CD4-positive, alpha-beta memory T cell (primary cell): ENCODE data around the gene PTPRM. TPM values are rescaled to one million over a fixed set of nuclear protein-coding genes. Genes with fewer than 3 reads are reported as not detected.

Source experiments
- CTCF ChIA-PET: fragments of 350-600 bp; sonication (Branson Sonifier 250); formaldehyde crosslinking; loops from one replicate; lab custom pipeline; 2021; ENCODE audit warnings: inconsistent platforms; ENCODE audit not compliant: partially characterized antibody; lab: Charles Lee
- POLR2A ChIA-PET: fragments of 350-600 bp; sonication (Branson Sonifier 250); formaldehyde crosslinking; loops from one replicate; lab custom pipeline; 2021; ENCODE audit not compliant: partially characterized antibody; lab: Charles Lee
- DNase-seq, 5 donors: peaks; one replicate each; pipeline versions ENCODE4 v3.0.0 to v3.0.0-alpha.2; 2020 to 2022; ENCODE audit warnings: mixed read lengths in 1 of 5
- H3K27ac ChIP-seq: one replicate; pipeline ENCODE4 v1.7.0; 2013; ENCODE audit warnings: low read depth, low read length
- H3K27me3 ChIP-seq: 2 replicates; pipeline ENCODE4 v1.7.0; 2013; ENCODE audit warnings: mild to moderate bottlenecking, low read length, moderate library complexity; ENCODE audit not compliant: insufficient read depth
- H3K36me3 ChIP-seq: 2 replicates; pipeline ENCODE4 v1.7.0; 2013; ENCODE audit warnings: mild to moderate bottlenecking, low read length, moderate library complexity; ENCODE audit not compliant: insufficient read depth
- H3K4me1 ChIP-seq: 2 replicates; pipeline ENCODE4 v1.7.0; 2013; ENCODE audit warnings: mild to moderate bottlenecking, low read length, moderate library complexity; ENCODE audit not compliant: insufficient read depth
- H3K4me3 ChIP-seq, 2 donors: one replicate each; pipeline ENCODE4 v1.7.0; 2013; ENCODE audit warnings: low read length in 2 of 2, mild to moderate bottlenecking in 1 of 2
- H3K9me3 ChIP-seq, 2 donors: one replicate each; pipeline ENCODE4 v1.7.0; 2013; ENCODE audit warnings: low read length in 2 of 2, control low read depth in 1 of 2; ENCODE audit not compliant: control insufficient read depth in 1 of 2
- H3K27ac Mint-ChIP-seq, 7 donors: one replicate each; pipeline ENCODE4 v1.8.0; 2020 to 2021; ENCODE audit warnings: mixed read lengths in 7 of 7, mild to moderate bottlenecking in 6 of 7, inconsistent platforms in 3 of 7, moderate library complexity in 3 of 7
- H3K27me3 Mint-ChIP-seq, 2 donors: one replicate each; pipeline ENCODE4 v1.8.0; 2020 to 2021; ENCODE audit warnings: mixed read lengths in 2 of 2
- H3K36me3 Mint-ChIP-seq, 2 donors: one replicate each; pipeline ENCODE4 v1.8.0; 2020 to 2021; ENCODE audit warnings: mixed read lengths in 2 of 2, inconsistent platforms in 1 of 2, mild to moderate bottlenecking in 1 of 2
- H3K4me1 Mint-ChIP-seq, 4 donors: one replicate each; pipeline ENCODE4 v1.8.0; 2020 to 2021; ENCODE audit warnings: mixed read lengths in 4 of 4, mild to moderate bottlenecking in 1 of 4
- H3K4me3 Mint-ChIP-seq, 8 donors: one replicate each; pipeline ENCODE4 v1.8.0; 2020 to 2021; ENCODE audit warnings: mixed read lengths in 8 of 8, mild to moderate bottlenecking in 7 of 8, moderate library complexity in 6 of 8, inconsistent platforms in 3 of 8
- H3K9me3 Mint-ChIP-seq, 8 donors: one replicate each; pipeline ENCODE4 v1.8.0; 2020 to 2021; ENCODE audit warnings: mixed read lengths in 8 of 8, mild to moderate bottlenecking in 5 of 8, inconsistent platforms in 3 of 8, moderate library complexity in 1 of 8
- intact Hi-C: fragments of 100-400 bp; cut with micrococcal nuclease; formaldehyde crosslinking; loops from one replicate; pipeline ENCODE4 v1.15.1; 2023
- polyA plus RNA-seq, 2 donors: library from polyadenylated mRNA; unstranded; fragments of 300-500 nt; fragmentation: Illumina TruSeq; gene quantifications; one replicate each; pipeline ENCODE4 v1.2.3, GENCODE V29; 2021
- total RNA-seq, 2 experiments: library from RNA; stranded (reverse); gene quantifications; one replicate each; pipeline ENCODE4 v1.2.3, GENCODE V29; 2021

Gene PTPRM
- total and polyA plus RNA-seq, 4 experiments from 2014 or later = 6.7 to 20.1 (median 12.9) TPM

DNA sequence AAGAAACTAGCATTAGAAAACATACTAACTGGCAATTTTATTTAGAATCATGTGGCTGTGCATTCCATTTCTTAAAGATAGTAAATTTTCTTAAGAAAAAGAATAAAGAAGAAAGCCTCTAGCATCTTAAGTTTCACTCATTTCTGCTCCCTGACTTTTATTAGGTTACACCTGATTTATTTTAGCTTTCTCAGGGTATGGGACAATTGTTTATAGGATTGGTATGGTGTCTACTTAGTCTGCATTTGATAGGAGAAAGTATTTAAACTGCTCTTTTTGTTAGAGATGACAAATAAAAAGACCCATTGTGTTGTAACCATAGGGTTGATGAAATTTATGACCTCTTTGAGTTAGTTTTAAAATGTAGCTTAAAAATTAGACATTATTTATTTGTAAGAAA lies 115.2 kb downstream of the PTPRM start:
- no peaks in the 10 kb centered on the region for H3K4me1 Mint-ChIP-seq
- no peak overlapping the region for H3K27ac Mint-ChIP-seq
- intact Hi-C loops = no loop called here
- Histone ChIP-seq H3K4me1 (no peaks in the 10 kb centered on the region), H3K27me3 (no peaks in the 10 kb centered on the region), H3K36me3 (no peaks in the 10 kb centered on the region), H3K4me3 (no peak overlapping the region), H3K9me3 (no peaks in the 10 kb centered on the region), H3K27ac (no peak overlapping the region)
- H3K9me3 Mint-ChIP-seq = peaks cover 0 to 5% (median 0%) of the 10 kb centered on the region in 8 donors
- H3K27me3 Mint-ChIP-seq = no peaks in the 10 kb centered on the region
- H3K4me3 Mint-ChIP-seq = no peak overlapping the region
- DNase-seq = no peak
- H3K36me3 Mint-ChIP-seq = no peaks in the 10 kb centered on the region
- CTCF ChIA-PET = no interaction called here
- POLR2A ChIA-PET = no interaction called here

DNA sequence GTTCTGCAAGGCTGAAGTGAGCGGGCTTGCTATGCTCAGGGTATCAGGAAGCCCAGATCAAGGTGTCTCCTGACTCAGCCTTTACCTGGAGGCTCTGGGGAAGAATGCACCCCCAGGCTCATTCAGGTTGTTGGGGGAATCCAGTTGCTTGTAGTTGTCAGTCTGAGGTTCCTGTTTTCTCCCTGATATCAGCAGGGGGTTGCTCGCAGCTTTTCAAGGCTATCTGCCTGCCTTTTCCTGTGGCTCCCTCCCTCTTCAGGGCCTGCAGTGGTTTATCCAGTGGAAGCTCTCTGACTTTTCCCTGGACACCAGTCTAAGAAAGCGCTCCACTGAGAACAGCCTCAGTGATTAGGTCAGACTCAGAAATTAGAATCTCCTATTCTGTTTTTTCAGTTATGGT lies 116.6 kb downstream of the PTPRM start:
- H3K4me1 ChIP-seq = no peaks in the 10 kb centered on the region
- H3K36me3 ChIP-seq = no peaks in the 10 kb centered on the region
- Mint-ChIP-seq H3K36me3 (no peaks in the 10 kb centered on the region), H3K4me3 (no peak overlapping the region), H3K27me3 (no peaks in the 10 kb centered on the region), H3K27ac (no peak overlapping the region), H3K4me1 (no peaks in the 10 kb centered on the region), H3K9me3 (peaks cover 0 to 5% (median 0%) of the 10 kb centered on the region in 8 donors)
- no peaks in the 10 kb centered on the region for H3K27me3 ChIP-seq
- no peak overlapping the region for H3K27ac ChIP-seq
- intact Hi-C loops = no loop called here
- no peak for DNase-seq
- no peak overlapping the region for H3K4me3 ChIP-seq
- no peaks in the 10 kb centered on the region for H3K9me3 ChIP-seq
- ChIA-PET POLR2A (no interaction called here), CTCF (no interaction called here)

DNA sequence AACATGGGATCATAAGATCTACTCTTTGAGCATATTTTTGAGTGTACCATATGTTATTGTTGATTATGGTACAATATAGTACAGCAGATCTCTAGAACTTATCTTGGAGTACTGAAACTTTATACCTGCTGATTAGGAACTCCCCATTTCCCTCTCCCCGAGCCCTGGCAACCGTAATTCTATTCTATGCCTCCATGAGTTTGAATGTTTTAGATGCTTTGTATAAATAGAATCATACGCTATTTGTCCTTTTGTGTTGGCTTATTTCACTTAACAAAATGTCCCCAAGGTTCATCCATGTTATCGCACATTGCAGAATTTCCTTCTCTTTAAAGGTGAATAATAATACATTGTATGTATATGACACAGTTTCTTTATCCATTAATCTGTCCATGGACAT lies 117.2 kb downstream of the PTPRM start:
- intact Hi-C loops = no loop called here
- ChIA-PET CTCF (no interaction called here), POLR2A (no interaction called here)
- Mint-ChIP-seq H3K27me3 (no peaks in the 10 kb centered on the region), H3K4me1 (no peaks in the 10 kb centered on the region), H3K36me3 (no peaks in the 10 kb centered on the region), H3K9me3 (peaks cover 0 to 5% (median 0%) of the 10 kb centered on the region in 8 donors), H3K27ac (no peak overlapping the region), H3K4me3 (no peak overlapping the region)
- H3K36me3 ChIP-seq = no peaks in the 10 kb centered on the region
- no peak overlapping the region for H3K27ac ChIP-seq
- no peaks in the 10 kb centered on the region for H3K27me3 ChIP-seq
- H3K9me3 ChIP-seq = no peaks in the 10 kb centered on the region
- no peaks in the 10 kb centered on the region for H3K4me1 ChIP-seq
- no peak overlapping the region for H3K4me3 ChIP-seq
- DNase-seq = no peak

DNA sequence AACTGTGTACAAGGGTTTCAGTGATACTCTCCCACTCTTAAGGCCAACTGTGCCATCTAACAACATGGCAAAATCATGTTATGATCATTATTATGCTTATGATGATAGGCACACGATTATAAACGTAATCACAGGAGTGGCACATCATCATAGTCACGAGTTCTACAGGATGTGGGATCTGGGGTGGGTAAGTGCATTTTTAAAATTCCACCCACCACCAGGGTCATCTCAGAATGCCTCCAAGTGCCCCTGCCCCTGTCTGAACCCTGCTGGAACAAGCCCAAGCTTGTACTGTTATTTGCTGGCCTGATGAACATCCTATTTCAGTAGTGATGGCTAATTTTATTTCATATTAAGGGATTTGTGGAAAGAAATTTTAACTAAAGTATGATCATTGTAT lies 117.8 kb downstream of the PTPRM start:
- ChIA-PET CTCF (no interaction called here), POLR2A (no interaction called here)
- H3K4me3 Mint-ChIP-seq = no peak overlapping the region
- Histone ChIP-seq H3K36me3 (no peaks in the 10 kb centered on the region), H3K9me3 (no peaks in the 10 kb centered on the region), H3K27ac (no peak overlapping the region), H3K4me3 (no peak overlapping the region), H3K27me3 (no peaks in the 10 kb centered on the region), H3K4me1 (no peaks in the 10 kb centered on the region)
- no peaks in the 10 kb centered on the region for H3K27me3 Mint-ChIP-seq
- no peak overlapping the region for H3K27ac Mint-ChIP-seq
- DNase-seq = no peak
- intact Hi-C loops = no loop called here
- no peaks in the 10 kb centered on the region for H3K36me3 Mint-ChIP-seq
- no peaks in the 10 kb centered on the region for H3K4me1 Mint-ChIP-seq
- peaks cover 0 to 4% (median 0%) of the 10 kb centered on the region in 8 donors for H3K9me3 Mint-ChIP-seq

DNA sequence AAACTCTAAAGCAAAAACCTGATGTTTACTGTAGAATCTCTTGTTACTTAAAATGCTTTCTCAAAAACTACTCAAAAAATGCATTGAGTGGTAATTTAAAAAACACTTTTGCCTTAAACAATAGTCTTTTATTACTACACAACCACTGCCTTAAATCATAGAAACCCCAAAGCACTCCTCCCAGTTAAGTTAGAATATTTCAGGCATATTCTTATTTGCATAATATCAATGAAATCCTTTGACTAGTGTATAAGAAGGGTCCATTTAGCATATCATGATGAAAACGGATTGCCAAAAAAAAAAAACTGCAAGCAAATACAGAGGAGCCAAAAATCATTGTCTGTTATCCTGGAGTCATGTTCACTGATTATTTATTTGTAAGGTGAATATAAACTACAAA lies 119.2 kb downstream of the PTPRM start:
- POLR2A ChIA-PET = no interaction called here
- H3K27ac ChIP-seq = no peak overlapping the region
- no peaks in the 10 kb centered on the region for H3K4me1 Mint-ChIP-seq
- H3K9me3 ChIP-seq = no peaks in the 10 kb centered on the region
- H3K36me3 Mint-ChIP-seq = no peaks in the 10 kb centered on the region
- H3K36me3 ChIP-seq = no peaks in the 10 kb centered on the region
- CTCF ChIA-PET = no interaction called here
- no peak overlapping the region for H3K27ac Mint-ChIP-seq
- no peak overlapping the region for H3K4me3 ChIP-seq
- no peaks in the 10 kb centered on the region for H3K4me1 ChIP-seq
- H3K9me3 Mint-ChIP-seq = no peaks in the 10 kb centered on the region
- no peak overlapping the region for H3K4me3 Mint-ChIP-seq
- intact Hi-C loops = no loop called here
- H3K27me3 Mint-ChIP-seq = no peaks in the 10 kb centered on the region
- no peaks in the 10 kb centered on the region for H3K27me3 ChIP-seq
- DNase-seq = no peak

DNA sequence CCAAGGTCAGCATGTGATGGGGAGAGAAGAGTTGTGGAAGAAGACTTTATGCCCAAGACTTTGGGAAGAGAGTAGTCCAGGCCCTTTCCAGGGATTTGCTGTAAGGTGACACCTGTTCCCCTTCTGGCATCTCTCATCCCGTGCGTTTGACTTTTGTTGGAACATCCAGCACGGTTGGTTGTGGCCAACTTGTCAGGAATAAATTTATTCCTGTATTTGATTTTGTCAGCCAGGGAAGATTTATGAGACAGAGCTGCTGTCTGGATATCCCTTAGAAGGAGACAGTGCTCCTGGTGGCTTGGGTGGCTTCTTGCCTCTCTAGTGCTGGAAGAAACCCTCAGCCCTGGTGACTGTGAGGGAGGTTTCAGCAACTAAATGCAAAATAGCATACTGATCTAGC lies 121.5 kb downstream of the PTPRM start:
- Mint-ChIP-seq H3K4me1 (no peaks in the 10 kb centered on the region), H3K27ac (no peak overlapping the region)

DNA sequence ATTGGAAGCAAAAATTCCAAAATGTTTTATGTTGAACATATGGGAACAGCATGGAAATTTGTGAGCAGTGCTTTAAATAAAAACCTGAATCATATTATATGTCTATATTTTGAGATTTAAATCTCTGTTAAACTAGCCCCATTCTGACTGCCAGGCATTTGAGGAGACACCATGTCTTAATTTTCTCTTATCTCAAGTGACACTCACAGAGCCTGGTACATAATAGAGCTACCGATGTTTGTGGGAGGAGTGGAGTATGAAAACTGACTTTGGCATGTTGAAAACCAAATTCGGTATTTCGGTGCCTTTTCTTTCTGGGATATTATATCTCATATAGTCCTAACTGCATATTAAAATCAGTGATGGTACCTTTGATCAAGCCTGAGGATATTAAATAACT lies 124.1 kb downstream of the PTPRM start:
- CTCF ChIA-PET = no interaction called here
- no peaks in the 10 kb centered on the region for H3K4me1 ChIP-seq
- H3K9me3 Mint-ChIP-seq = peaks cover 0 to 3% (median 0%) of the 10 kb centered on the region in 8 donors
- intact Hi-C loops = no loop called here
- H3K27me3 Mint-ChIP-seq = no peaks in the 10 kb centered on the region
- H3K36me3 Mint-ChIP-seq = no peaks in the 10 kb centered on the region
- H3K9me3 ChIP-seq = no peaks in the 10 kb centered on the region
- POLR2A ChIA-PET = no interaction called here
- no peak for DNase-seq
- no peak overlapping the region for H3K4me3 Mint-ChIP-seq
- H3K27me3 ChIP-seq = no peaks in the 10 kb centered on the region
- H3K27ac ChIP-seq = no peak overlapping the region
- no peak overlapping the region for H3K4me3 ChIP-seq
- no peaks in the 10 kb centered on the region for H3K36me3 ChIP-seq
- H3K4me1 Mint-ChIP-seq = no peaks in the 10 kb centered on the region
- no peak overlapping the region for H3K27ac Mint-ChIP-seq

More for the DNA sequence above, 121.5 kb downstream of the PTPRM start:
- peaks cover 0 to 3% (median 0%) of the 10 kb centered on the region in 8 donors for H3K9me3 Mint-ChIP-seq
- DNase-seq = no peak
- Histone ChIP-seq H3K36me3 (no peaks in the 10 kb centered on the region), H3K4me3 (no peak overlapping the region), H3K27me3 (no peaks in the 10 kb centered on the region), H3K4me1 (no peaks in the 10 kb centered on the region), H3K9me3 (no peaks in the 10 kb centered on the region), H3K27ac (no peak overlapping the region)
- H3K36me3 Mint-ChIP-seq = no peaks in the 10 kb centered on the region
- intact Hi-C loops = no loop called here
- CTCF ChIA-PET = no interaction called here
- POLR2A ChIA-PET = no interaction called here
- H3K4me3 Mint-ChIP-seq = no peak overlapping the region
- no peaks in the 10 kb centered on the region for H3K27me3 Mint-ChIP-seq

DNA sequence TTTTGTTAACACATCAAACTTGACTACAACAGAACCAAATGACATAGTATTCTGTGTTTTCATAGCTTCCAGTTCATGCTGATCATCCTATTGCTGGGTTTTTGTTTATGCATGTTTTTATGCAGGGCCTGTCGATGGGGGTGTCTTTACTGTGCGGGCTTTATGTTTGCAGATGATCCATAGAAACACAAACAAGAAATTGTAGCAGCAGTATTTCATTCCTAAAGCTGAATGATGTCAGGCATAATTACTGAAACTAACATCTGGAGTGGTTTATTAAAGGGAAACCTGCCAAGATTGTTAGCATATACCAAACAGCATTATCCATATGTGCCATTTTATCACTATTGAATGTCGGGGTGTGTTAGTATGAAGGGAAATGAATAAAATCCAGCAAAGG lies 129.7 kb downstream of the PTPRM start:
- Mint-ChIP-seq H3K36me3 (no peaks in the 10 kb centered on the region), H3K27me3 (no peaks in the 10 kb centered on the region), H3K27ac (no peak overlapping the region), H3K4me1 (no peaks in the 10 kb centered on the region), H3K9me3 (peaks cover 0 to 5% (median 2%) of the 10 kb centered on the region in 8 donors), H3K4me3 (no peak overlapping the region)
- DNase-seq = no peak
- intact Hi-C loops = no loop called here
- H3K4me3 ChIP-seq = no peak overlapping the region
- H3K27me3 ChIP-seq = no peaks in the 10 kb centered on the region
- no peaks in the 10 kb centered on the region for H3K4me1 ChIP-seq
- H3K9me3 ChIP-seq = no peaks in the 10 kb centered on the region
- CTCF ChIA-PET = no interaction called here
- no peaks in the 10 kb centered on the region for H3K36me3 ChIP-seq
- POLR2A ChIA-PET = no interaction called here
- H3K27ac ChIP-seq = no peak overlapping the region
